GM12892 (cell line): ENCODE measurements around the gene DUS1L.

ENCODE experiments used
- POLR2AphosphoS5 ChIP-seq: IDR thresholded peaks from 2 replicates; pipeline ENCODE4 v1.6.1; 2011; ENCODE audit warnings: low read depth, low read length, control low read depth
- TAF1 ChIP-seq: IDR thresholded peaks from 2 replicates; pipeline ENCODE4 v1.6.1; 2011; ENCODE audit warnings: low read depth, mild to moderate bottlenecking, control low read depth, low read length, borderline replicate concordance

- no peak for TF ChIP-seq TAF1
- no peak for TF ChIP-seq POLR2AphosphoS5
Observed at GRCh38 chr17:82018152-82018988, 47.2 kb downstream of the DUS1L start.
